GM10248 (cell line): ENCODE results near the gene OR11A1.
"Not testable (repeated sequence)": the region's sequence is repeated elsewhere in the genome, so short reads cannot be mapped to it uniquely, and the experiment has no call there.

Source experiments
- CTCF ChIA-PET: fragments of 300-600 bp; sonication (Branson Sonifier 250); formaldehyde crosslinking; extraction: SDS; loops from one replicate; lab custom pipeline; 2021; ENCODE audit warnings: antibody characterized with exemption; lab: Yijun Ruan, JAX
- POLR2A ChIA-PET: fragments of 350-650 bp; sonication (Branson Sonifier 250); formaldehyde crosslinking; extraction: SDS; loops from one replicate; lab custom pipeline; 2020; ENCODE audit warnings: antibody characterized with exemption; lab: Yijun Ruan, JAX
- DNase-seq: peaks from one replicate; pipeline ENCODE4 v3.0.0; 2012; ENCODE audit errors: extremely low spot score
- CTCF ChIP-seq: IDR thresholded peaks from 2 replicates; pipeline ENCODE4 v1.5.1; 2012; ENCODE audit warnings: mild to moderate bottlenecking, low read depth; ENCODE audit errors: extremely low read depth, missing control alignments, control extremely low read depth

Gene OR11A1

GRCh38 chr6:29447670-29448069 lies 9.2 kb downstream of the OR11A1 start:
- no peak for TF ChIP-seq CTCF
- DNase-seq, result no peak
- ChIA-PET POLR2A (no interaction called here), CTCF (no interaction called here)

GRCh38 chr6:29444031-29444430 lies 12.8 kb downstream of the OR11A1 start:
- CTCF ChIA-PET, POLR2A ChIA-PET, DNase-seq: not testable (repeated sequence)

GRCh38 chr6:29442719-29443118 lies 14.2 kb downstream of the OR11A1 start:
- no peak for TF ChIP-seq CTCF
- ChIA-PET POLR2A (no interaction called here), CTCF (no interaction called here)
- DNase-seq, result no peak

GRCh38 chr6:29439006-29439405 lies 17.9 kb downstream of the OR11A1 start, which contains the start of gene OR10C1:
Gene OR10C1, plus strand, starts transcription at chr6:29439306. Its CDS starts 710 bp downstream, at chr6:29440016.
- ChIA-PET POLR2A (no interaction called here), CTCF (interaction anchor here (1.1 kb wide), 1 partner anchor 8 kb away, joined by 3 read pairs; no protein-coding TSS in a partner anchor)
- DNase-seq, result no peak
- no peak for TF ChIP-seq CTCF

GRCh38 chr6:29436730-29437129 lies 20.1 kb downstream of the OR11A1 start:
- DNase-seq, POLR2A ChIA-PET, CTCF ChIA-PET: not testable (repeated sequence)

GRCh38 chr6:29426654-29427053 lies 30.2 kb downstream of the OR11A1 start:
- POLR2A ChIA-PET, result no interaction called here

GRCh38 chr6:29425075-29425474 lies 31.8 kb downstream of the OR11A1 start:
- DNase-seq, result no peak
- ChIA-PET POLR2A (no interaction called here), CTCF (no interaction called here)
- no peak for TF ChIP-seq CTCF

More at GRCh38 chr6:29426654-29427053, 30.2 kb downstream of the OR11A1 start:
- no peak for DNase-seq
- TF ChIP-seq CTCF, result no peak
- CTCF ChIA-PET, result no interaction called here

- CTCF ChIA-PET, result no interaction called here
- no peak for TF ChIP-seq CTCF
- POLR2A ChIA-PET, result no interaction called here
- DNase-seq, result no peak
Observed at GRCh38 chr6:29424575-29424974, 32.3 kb downstream of the OR11A1 start.
